ENCODE measurements around the gene PPP2R3C.

DNA sequence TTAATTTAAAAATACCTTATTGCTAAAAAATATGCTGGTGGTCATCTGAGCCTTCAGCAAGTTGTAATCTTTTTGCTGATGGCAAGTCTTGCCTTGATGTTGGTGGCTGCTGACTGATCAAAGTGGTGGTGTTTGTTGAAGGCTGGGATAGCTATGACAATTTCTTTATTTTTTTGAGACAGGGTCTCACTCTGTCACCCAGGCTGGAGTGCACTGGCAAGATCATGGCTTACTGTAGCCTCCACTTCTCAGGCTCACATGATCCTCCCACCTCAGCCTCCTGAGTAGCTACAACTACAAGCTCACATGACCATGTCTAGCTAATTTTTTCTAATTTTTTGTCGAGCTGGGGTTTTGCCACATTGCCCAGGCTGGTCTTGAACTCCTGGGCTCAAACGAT is 25.4 kb upstream of the PPP2R3C start:
- TF ChIP-seq, protein P1, sequence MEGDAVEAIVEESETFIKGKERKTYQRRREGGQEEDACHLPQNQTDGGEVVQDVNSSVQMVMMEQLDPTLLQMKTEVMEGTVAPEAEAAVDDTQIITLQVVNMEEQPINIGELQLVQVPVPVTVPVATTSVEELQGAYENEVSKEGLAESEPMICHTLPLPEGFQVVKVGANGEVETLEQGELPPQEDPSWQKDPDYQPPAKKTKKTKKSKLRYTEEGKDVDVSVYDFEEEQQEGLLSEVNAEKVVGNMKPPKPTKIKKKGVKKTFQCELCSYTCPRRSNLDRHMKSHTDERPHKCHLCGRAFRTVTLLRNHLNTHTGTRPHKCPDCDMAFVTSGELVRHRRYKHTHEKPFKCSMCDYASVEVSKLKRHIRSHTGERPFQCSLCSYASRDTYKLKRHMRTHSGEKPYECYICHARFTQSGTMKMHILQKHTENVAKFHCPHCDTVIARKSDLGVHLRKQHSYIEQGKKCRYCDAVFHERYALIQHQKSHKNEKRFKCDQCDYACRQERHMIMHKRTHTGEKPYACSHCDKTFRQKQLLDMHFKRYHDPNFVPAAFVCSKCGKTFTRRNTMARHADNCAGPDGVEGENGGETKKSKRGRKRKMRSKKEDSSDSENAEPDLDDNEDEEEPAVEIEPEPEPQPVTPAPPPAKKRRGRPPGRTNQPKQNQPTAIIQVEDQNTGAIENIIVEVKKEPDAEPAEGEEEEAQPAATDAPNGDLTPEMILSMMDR (IDR thresholded peaks at IDR 0.05) = no peak
- TF ChIP-seq POLR2A (IDR thresholded peaks at IDR 0.05) = no peak

All from tibial nerve (tissue), 3 donors.